WTC11 (cell line): ENCODE results near the gene PACS1. TPM values are rescaled to one million over a fixed set of nuclear protein-coding genes. Genes with fewer than 3 reads are reported as not detected.

Experiments
- ATAC-seq: fragments of 200-7000 bp; cut with Tn5 transposase; 2 replicates; pipeline ENCODE4 v1.10.0; 2021; ENCODE audit warnings: mild to moderate bottlenecking, moderate library complexity
- CTCF ChIA-PET: fragments of 300-600 bp; sonication (Branson Sonifier 250); formaldehyde crosslinking; loops from one replicate; lab custom pipeline; 2021; ENCODE audit warnings: antibody characterized with exemption; lab: Charles Lee
- POLR2A ChIA-PET: fragments of 350-600 bp; sonication (Branson Sonifier 250); formaldehyde crosslinking; loops from one replicate; lab custom pipeline; 2021; ENCODE audit warnings: antibody characterized with exemption; lab: Charles Lee
- DNase-seq: peaks from one replicate; pipeline ENCODE4 v3.0.0; 2021; ENCODE audit warnings: low spot score
- H3K27ac Mint-ChIP-seq: 2 replicates; pipeline ENCODE4 v1.8.0; 2021; ENCODE audit warnings: mixed read lengths
- H3K27me3 Mint-ChIP-seq: 2 replicates; pipeline ENCODE4 v1.8.0; 2021; ENCODE audit warnings: low read depth, mild to moderate bottlenecking, moderate library complexity, mixed read lengths
- H3K36me3 Mint-ChIP-seq: 2 replicates; pipeline ENCODE4 v1.8.0; 2021; ENCODE audit warnings: mixed read lengths
- H3K4me1 Mint-ChIP-seq: 2 replicates; pipeline ENCODE4 v1.8.0; 2022; ENCODE audit warnings: mixed read lengths
- H3K4me3 Mint-ChIP-seq: 2 replicates; pipeline ENCODE4 v1.8.0; 2021; ENCODE audit warnings: mild to moderate bottlenecking, moderate library complexity, mixed read lengths
- H3K9me3 Mint-ChIP-seq: 2 replicates; pipeline ENCODE4 v1.8.0; 2021; ENCODE audit warnings: mixed read lengths
- ATF1 ChIP-seq: sonication (generic); formaldehyde crosslinking; IDR thresholded peaks from 2 replicates; pipeline ENCODE4 v1.8.1; 2023; ENCODE audit warnings: mild to moderate bottlenecking, moderate library complexity, missing genetic modification reagents
- FOXJ3 ChIP-seq: sonication (generic); formaldehyde crosslinking; IDR thresholded peaks from 2 replicates; pipeline ENCODE4 v1.9.0; 2021; ENCODE audit warnings: missing genetic modification reagents, mild to moderate bottlenecking, borderline replicate concordance
- FOXP4 ChIP-seq: sonication (generic); formaldehyde crosslinking; IDR thresholded peaks from 2 replicates; pipeline ENCODE4 v1.8.0; 2022; ENCODE audit warnings: mild to moderate bottlenecking, missing genetic modification reagents
- IRF2 ChIP-seq: sonication (generic); formaldehyde crosslinking; IDR thresholded peaks from 2 replicates; pipeline ENCODE4 v1.8.0; 2022; ENCODE audit warnings: low read depth, missing genetic modification reagents, borderline replicate concordance
- KAT7 ChIP-seq: sonication (generic); formaldehyde crosslinking; IDR thresholded peaks from 2 replicates; pipeline ENCODE4 v1.8.1; 2023; ENCODE audit warnings: missing genetic modification reagents, mild to moderate bottlenecking, borderline replicate concordance
- PRDM15 ChIP-seq: sonication (generic); formaldehyde crosslinking; IDR thresholded peaks from 2 replicates; pipeline ENCODE4 v1.8.0; 2022; ENCODE audit warnings: missing genetic modification reagents
- SOX15 ChIP-seq: fragments of 250-450 bp; sonication (Bioruptor Pico); IDR thresholded peaks from 2 replicates; pipeline ENCODE4 v1.9.0; 2021; ENCODE audit warnings: mild to moderate bottlenecking
- SP1 ChIP-seq: sonication (generic); formaldehyde crosslinking; conservative IDR thresholded peaks from 2 replicates; pipeline ENCODE4 v1.8.1; 2022; ENCODE audit warnings: missing genetic modification reagents
- TP53 ChIP-seq: sonication (generic); formaldehyde crosslinking; IDR thresholded peaks from 2 replicates; pipeline ENCODE4 v1.8.1; 2023; ENCODE audit warnings: mild to moderate bottlenecking, missing genetic modification reagents
- ZNF121 ChIP-seq: sonication (generic); formaldehyde crosslinking; IDR thresholded peaks from 2 replicates; pipeline ENCODE4 v1.8.0; 2023; ENCODE audit warnings: missing genetic modification reagents
- ZNF219 ChIP-seq: sonication (generic); formaldehyde crosslinking; IDR thresholded peaks from 2 replicates; pipeline ENCODE4 v1.8.0; 2023; ENCODE audit warnings: missing genetic modification reagents, mild to moderate bottlenecking, borderline replicate concordance
- ZNF232 ChIP-seq: sonication (generic); formaldehyde crosslinking; IDR thresholded peaks from 2 replicates; pipeline ENCODE4 v1.8.0; 2022; ENCODE audit warnings: mild to moderate bottlenecking, missing genetic modification reagents
- total RNA-seq: library from RNA; stranded (reverse); gene quantifications from 3 replicates; pipeline ENCODE4 v1.2.3, GENCODE V29; 2021
- TF ChIP-seq, protein P1 (sequence below): fragments of 250-450 bp; sonication (Bioruptor Pico); IDR thresholded peaks from 2 replicates; pipeline ENCODE4 v1.8.0; 2021; ENCODE audit warnings: mild to moderate bottlenecking
- TF ChIP-seq, protein P2 (sequence below): fragments of 250-450 bp; sonication (Bioruptor Pico); IDR thresholded peaks from 2 replicates; pipeline ENCODE4 v1.9.0; 2021; ENCODE audit warnings: mild to moderate bottlenecking, borderline replicate concordance
- TF ChIP-seq, protein P3 (sequence below): sonication (generic); formaldehyde crosslinking; IDR thresholded peaks from 2 replicates; pipeline ENCODE4 v1.8.1; 2022; ENCODE audit warnings: mild to moderate bottlenecking, missing genetic modification reagents, moderate library complexity, borderline replicate concordance

Gene PACS1
- total RNA-seq, 1 experiment from 2014 or later: 34.8 TPM

DNA sequence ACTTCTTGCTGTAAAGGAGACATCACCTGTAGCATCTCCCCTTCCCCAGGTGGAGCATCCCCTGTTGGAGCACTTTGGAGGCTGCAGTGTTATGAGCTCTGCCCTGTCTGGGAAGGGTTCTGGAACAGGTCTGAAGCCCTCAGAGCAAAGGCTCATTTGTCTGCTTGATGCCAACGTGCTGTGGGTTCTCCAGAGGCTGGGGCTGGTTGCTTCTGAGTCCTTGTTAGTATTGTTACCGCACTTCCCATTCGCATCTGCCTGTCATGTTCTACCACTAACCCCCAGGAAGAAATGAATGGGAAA, 73.1 kb downstream of the PACS1 start:
- no peak overlapping the region for H3K4me3 Mint-ChIP-seq
- H3K4me1 Mint-ChIP-seq: peaks cover 17% of the 10 kb centered on the region
- 0 out of 2 replicates have a peak, but pooled peaks cover 4% of the 10 kb centered on the region for H3K9me3 Mint-ChIP-seq
- ATAC-seq (no peak), DNase-seq (no peak)
- peaks cover 4% of the 10 kb centered on the region for H3K36me3 Mint-ChIP-seq
- no peaks in the 10 kb centered on the region for H3K27me3 Mint-ChIP-seq
- no peak overlapping the region for H3K27ac Mint-ChIP-seq
- POLR2A ChIA-PET: no interaction called here
- CTCF ChIA-PET: interaction anchor here (0.6 to 1.0 kb wide), 2 partner anchors 62 to 79 kb away, joined by 3 to 5 read pairs; no protein-coding TSS in a partner anchor
- TF ChIP-seq SOX15 (CRISPR knock-in tag): no peak
- TF ChIP-seq, all 79 proteins: peak for 0

DNA sequence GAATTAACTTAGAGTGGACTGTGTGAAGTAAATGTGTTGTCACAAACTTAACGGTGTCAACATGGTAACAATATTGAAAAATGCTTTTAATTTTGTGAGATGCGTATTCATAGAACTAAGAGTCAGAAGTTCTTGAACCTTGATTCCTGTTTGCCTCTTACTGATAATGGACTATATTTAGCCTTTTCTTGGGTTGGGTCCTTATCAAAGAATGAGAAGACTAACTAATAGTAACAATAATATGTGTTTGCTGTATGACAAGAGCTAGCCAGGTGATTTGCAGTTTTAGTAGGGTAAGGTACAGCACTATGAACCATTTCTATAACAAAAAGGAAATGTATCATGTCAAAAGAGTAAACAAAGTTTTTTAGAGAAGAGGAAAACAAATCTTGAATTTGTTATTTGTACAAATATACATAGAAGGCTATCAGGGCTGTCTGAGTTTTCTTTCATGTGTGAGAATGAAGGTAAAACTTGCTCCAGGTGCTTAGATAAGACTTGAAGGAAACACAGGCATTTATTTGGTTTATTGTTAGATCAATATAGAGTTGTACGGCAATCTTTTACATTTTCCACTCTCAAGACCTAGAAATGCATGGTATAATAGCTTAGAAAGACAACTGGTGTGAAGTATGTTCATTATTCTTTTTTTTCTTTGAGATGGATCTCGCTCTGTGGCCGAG, 74.1 kb downstream of the PACS1 start:
- H3K27ac Mint-ChIP-seq: no peak overlapping the region
- POLR2A ChIA-PET: no interaction called here
- H3K9me3 Mint-ChIP-seq: 0 out of 2 replicates have a peak, but pooled peaks cover 4% of the 10 kb centered on the region
- TF ChIP-seq TP53 (CRISPR knock-in tag) (no peak), KAT7 (CRISPR knock-in tag) (no peak), FOXJ3 (CRISPR knock-in tag) (no peak), SP1 (no peak), ZNF232 (CRISPR knock-in tag) (no peak), FOXP4 (CRISPR knock-in tag) (no peak), ZNF121 (CRISPR knock-in tag) (no peak), IRF2 (no peak), PRDM15 (CRISPR knock-in tag) (no peak), ATF1 (CRISPR knock-in tag) (no peak), ZNF219 (no peak)
- TF ChIP-seq, protein P1, sequence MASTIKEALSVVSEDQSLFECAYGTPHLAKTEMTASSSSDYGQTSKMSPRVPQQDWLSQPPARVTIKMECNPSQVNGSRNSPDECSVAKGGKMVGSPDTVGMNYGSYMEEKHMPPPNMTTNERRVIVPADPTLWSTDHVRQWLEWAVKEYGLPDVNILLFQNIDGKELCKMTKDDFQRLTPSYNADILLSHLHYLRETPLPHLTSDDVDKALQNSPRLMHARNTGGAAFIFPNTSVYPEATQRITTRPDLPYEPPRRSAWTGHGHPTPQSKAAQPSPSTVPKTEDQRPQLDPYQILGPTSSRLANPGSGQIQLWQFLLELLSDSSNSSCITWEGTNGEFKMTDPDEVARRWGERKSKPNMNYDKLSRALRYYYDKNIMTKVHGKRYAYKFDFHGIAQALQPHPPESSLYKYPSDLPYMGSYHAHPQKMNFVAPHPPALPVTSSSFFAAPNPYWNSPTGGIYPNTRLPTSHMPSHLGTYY (CRISPR knock-in tag): no peak
- TF ChIP-seq, protein P2, sequence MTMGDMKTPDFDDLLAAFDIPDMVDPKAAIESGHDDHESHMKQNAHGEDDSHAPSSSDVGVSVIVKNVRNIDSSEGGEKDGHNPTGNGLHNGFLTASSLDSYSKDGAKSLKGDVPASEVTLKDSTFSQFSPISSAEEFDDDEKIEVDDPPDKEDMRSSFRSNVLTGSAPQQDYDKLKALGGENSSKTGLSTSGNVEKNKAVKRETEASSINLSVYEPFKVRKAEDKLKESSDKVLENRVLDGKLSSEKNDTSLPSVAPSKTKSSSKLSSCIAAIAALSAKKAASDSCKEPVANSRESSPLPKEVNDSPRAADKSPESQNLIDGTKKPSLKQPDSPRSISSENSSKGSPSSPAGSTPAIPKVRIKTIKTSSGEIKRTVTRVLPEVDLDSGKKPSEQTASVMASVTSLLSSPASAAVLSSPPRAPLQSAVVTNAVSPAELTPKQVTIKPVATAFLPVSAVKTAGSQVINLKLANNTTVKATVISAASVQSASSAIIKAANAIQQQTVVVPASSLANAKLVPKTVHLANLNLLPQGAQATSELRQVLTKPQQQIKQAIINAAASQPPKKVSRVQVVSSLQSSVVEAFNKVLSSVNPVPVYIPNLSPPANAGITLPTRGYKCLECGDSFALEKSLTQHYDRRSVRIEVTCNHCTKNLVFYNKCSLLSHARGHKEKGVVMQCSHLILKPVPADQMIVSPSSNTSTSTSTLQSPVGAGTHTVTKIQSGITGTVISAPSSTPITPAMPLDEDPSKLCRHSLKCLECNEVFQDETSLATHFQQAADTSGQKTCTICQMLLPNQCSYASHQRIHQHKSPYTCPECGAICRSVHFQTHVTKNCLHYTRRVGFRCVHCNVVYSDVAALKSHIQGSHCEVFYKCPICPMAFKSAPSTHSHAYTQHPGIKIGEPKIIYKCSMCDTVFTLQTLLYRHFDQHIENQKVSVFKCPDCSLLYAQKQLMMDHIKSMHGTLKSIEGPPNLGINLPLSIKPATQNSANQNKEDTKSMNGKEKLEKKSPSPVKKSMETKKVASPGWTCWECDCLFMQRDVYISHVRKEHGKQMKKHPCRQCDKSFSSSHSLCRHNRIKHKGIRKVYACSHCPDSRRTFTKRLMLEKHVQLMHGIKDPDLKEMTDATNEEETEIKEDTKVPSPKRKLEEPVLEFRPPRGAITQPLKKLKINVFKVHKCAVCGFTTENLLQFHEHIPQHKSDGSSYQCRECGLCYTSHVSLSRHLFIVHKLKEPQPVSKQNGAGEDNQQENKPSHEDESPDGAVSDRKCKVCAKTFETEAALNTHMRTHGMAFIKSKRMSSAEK (CRISPR knock-in tag): no peak
- TF ChIP-seq, protein P3, sequence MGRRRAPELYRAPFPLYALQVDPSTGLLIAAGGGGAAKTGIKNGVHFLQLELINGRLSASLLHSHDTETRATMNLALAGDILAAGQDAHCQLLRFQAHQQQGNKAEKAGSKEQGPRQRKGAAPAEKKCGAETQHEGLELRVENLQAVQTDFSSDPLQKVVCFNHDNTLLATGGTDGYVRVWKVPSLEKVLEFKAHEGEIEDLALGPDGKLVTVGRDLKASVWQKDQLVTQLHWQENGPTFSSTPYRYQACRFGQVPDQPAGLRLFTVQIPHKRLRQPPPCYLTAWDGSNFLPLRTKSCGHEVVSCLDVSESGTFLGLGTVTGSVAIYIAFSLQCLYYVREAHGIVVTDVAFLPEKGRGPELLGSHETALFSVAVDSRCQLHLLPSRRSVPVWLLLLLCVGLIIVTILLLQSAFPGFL (CRISPR knock-in tag): no peak
- H3K4me1 Mint-ChIP-seq: peaks cover 17% of the 10 kb centered on the region
- no peaks in the 10 kb centered on the region for H3K27me3 Mint-ChIP-seq
- peaks cover 4% of the 10 kb centered on the region for H3K36me3 Mint-ChIP-seq
- no peak for ATAC-seq
- H3K4me3 Mint-ChIP-seq: no peak overlapping the region
- no peak for DNase-seq
- CTCF ChIA-PET: no interaction called here
